ENCODE results near the gene GPBAR1. TPM values are rescaled to one million over a fixed set of nuclear protein-coding genes. Genes with fewer than 3 reads are reported as not detected.
"Not testable (repeated sequence)": the region's sequence is repeated elsewhere in the genome, so short reads cannot be mapped to it uniquely, and the experiment has no call there.

The GPBAR1 gene
- total RNA-seq, 1 donor from 2014 or later: not detected

- DNase-seq (ENCODE audit: low read depth in 2 of 2): no peak
Observed at GRCh38 chr2:218306184-218306920, 45.5 kb downstream of the GPBAR1 start.

- no peak for DNase-seq (ENCODE audit: low read depth in 2 of 2)
Observed at GRCh38 chr2:218307415-218308090, 46.7 kb downstream of the GPBAR1 start.

GRCh38 chr2:218310853-218311540 lies 50.2 kb downstream of the GPBAR1 start:
- no peak for DNase-seq (ENCODE audit: low read depth in 2 of 2)

GRCh38 chr2:218311541-218312266 lies 50.9 kb downstream of the GPBAR1 start:
- DNase-seq (ENCODE audit: low read depth in 2 of 2): not testable (repeated sequence)

GRCh38 chr2:218312267-218312756 lies 51.5 kb downstream of the GPBAR1 start:
- DNase-seq (ENCODE audit: low read depth in 2 of 2): no peak

- no peak for DNase-seq (ENCODE audit: low read depth in 2 of 2)
Observed at GRCh38 chr2:218313356-218313755, 52.5 kb downstream of the GPBAR1 start.

Other genes with a start within 250 kb of the GPBAR1 start
- gene RUFY4, start 191.8 kb upstream of the GPBAR1 start, total RNA-seq: not detected in 2 replicates
- not detected in 2 replicates for gene CXCR2, start 135.0 kb upstream of the GPBAR1 start, total RNA-seq
- not detected in 2 replicates for gene CXCR1, start 94.1 kb upstream of the GPBAR1 start, total RNA-seq
- gene ARPC2, start 43.8 kb upstream of the GPBAR1 start, total RNA-seq: 256 and 269 TPM in 2 replicates
- 126 and 132 TPM in 2 replicates for gene AAMP, start 9.1 kb downstream of the GPBAR1 start, total RNA-seq
- gene PNKD, start 9.5 kb downstream of the GPBAR1 start, total RNA-seq: 19.8 and 26.9 TPM in 2 replicates
- gene TMBIM1, start 31.5 kb downstream of the GPBAR1 start, total RNA-seq: 121 and 191 TPM in 2 replicates
- not detected in 2 replicates for gene CATIP, start 95.8 kb downstream of the GPBAR1 start, total RNA-seq
- gene SLC11A1, start 121.3 kb downstream of the GPBAR1 start, total RNA-seq: under 0.01 and 0.13 TPM in 2 replicates
- 48.9 and 91.0 TPM in 2 replicates for gene CTDSP1, start 138.9 kb downstream of the GPBAR1 start, total RNA-seq
- gene VIL1, start 158.1 kb downstream of the GPBAR1 start, total RNA-seq: not detected in 2 replicates

Data from dermis microvascular lymphatic vessel endothelial cell (primary cell).